GM21423 (cell line): ENCODE results near the gene WDR72.
"Not testable (repeated sequence)": the region's sequence is repeated elsewhere in the genome, so short reads cannot be mapped to it uniquely, and the experiment has no call there.

ENCODE experiments used
- ATAC-seq: cut with Tn5 transposase; IDR thresholded peaks from one replicate; pipeline ENCODE4 v1.9.1; 2021; ENCODE audit warnings: mild to moderate bottlenecking, moderate library complexity; ENCODE audit not compliant: unreplicated experiment

Gene WDR72

GRCh38 chr15:53540626-53541300, 218.7 kb downstream of the WDR72 start:
- ATAC-seq = not testable (repeated sequence)

DNA sequence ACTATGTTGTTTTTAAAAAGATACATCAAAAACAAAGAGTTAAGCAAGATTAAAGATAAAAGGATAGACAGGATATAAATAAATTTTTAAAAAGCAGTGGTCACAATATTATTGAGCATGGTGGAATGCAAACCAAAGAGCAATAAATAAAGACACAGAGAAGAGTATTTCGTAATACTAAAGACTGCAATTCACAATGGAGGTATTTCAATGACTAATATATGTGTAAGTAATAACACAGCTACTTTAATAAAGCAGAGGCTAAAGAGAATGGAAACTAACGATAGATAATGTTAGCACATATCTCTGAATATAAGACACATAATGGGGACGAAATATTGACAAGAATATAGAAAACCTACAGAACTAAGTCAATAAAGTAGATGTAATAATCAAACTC, 219.6 kb downstream of the WDR72 start:
- no peak for ATAC-seq

DNA sequence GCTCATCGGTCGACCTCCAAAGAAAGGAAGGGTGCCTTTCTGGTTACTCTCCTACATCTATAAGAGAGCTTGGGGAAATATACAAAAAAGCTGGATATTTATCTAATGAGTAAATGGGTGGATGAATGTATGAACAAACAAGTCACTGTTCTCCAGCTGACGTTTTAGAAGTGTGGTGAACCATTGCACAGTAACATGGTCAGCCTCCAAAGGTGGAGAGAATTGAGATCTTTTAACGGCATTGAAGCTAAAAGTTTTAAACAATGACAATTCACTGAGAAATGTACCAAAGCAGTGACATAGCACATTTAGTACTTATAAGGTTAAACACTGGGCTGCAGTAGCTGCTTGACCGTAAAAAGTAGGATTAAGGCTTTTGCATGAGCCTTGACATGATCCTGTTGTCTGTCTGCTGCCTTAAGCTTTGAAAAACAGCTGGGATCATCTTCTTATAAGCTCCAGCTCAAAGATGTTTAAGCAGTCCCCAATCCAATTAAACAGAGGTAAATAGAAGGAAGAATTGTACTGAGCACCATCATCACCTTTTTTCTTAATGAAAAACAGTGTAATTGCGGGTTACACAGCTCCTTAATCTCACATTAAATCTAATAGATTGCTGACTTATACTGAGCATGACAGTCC, 222.9 kb downstream of the WDR72 start:
- no peak for ATAC-seq

DNA sequence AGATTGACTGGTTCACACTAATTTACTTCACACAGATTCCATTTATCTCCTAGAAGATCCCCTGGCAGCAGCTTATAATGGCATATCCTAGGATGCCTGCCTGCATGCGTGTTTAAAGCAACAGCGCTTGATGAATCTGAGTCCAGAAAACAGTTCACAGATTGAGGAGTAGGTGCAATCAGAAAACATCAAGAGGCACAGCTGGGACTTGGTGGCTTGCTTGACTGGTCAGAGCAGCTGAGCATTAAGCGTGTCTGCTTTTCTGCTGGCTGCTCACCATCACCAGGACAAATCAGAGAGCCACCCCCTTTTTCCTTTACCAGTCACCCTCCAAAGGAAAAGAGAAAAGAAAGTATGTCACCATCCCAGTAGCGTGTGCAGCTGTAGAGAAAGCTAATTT, 223.6 kb downstream of the WDR72 start:
- no peak for ATAC-seq

DNA sequence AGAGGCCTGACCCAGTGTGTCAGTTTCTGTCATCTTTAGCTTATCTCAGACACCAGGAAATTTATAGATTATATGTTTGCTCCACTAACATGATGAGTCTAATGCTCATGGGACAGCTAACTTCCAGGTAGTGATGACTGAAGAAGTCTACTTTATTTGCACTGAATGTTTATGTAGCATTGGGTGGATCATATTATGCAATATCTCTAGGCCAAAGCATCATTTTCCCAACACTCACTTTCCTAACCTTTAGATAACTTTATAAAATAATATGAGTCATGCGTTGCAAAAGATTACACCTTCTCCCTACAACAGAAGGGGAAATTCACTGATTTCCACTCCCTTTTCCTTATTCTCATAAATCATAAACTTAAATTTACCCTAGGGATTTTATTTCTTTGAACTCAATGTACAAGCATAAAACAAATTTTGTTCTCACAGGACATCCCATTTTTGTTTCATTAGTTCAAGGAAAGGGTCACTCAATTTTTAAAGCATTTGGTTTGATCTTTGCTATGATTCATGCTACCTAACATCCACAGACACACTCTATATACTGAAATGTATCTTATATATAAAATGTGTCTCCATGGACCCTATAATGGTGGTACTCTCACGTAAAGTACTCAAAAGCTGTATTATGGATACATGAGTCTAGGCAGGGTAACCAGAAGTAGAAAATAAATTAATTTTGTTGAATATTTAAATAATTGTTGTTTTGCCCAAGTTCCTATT, 225.2 kb downstream of the WDR72 start:
- no peak for ATAC-seq

DNA sequence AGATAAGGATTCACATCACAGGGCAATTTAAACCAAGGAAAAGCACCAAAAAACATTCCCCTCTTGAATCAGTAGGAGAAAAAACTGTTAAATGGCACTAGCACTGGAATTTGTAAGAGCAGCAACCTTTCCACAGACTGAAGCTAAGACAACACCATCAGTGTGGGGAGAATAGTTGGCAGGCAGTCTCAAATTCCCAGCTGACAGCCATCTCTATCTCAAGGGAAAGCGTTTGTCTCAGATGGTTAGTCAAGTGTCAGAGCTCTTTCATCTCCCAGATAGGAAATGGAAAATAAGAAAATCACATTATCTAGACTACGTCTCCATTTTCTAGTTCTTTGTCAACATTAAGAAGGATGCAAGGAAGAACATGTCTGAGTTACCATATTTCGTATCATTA, 228.7 kb downstream of the WDR72 start:
- ATAC-seq = no peak

- ATAC-seq = no peak
Measured at GRCh38 chr15:53527996-53528395, 231.5 kb downstream of the WDR72 start.

DNA sequence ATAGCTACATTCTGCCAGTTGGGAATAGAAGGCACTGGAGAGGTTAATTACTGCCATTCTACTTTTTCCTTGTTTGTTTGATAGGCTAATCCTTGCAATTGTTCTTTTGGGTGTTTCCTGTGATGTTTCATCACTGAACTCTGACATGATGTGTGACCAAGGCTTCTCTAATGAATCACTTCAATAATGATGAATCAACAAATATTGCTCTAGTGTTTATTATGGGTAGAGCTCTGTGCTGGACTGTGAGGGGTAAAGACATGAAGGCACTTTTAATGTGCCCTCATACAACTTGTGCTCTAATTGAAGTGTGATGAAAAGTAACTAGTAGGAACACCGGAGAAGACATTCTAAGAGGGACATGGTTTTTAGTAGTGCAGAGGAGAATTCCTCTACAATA, 233.6 kb downstream of the WDR72 start:
- no peak for ATAC-seq

DNA sequence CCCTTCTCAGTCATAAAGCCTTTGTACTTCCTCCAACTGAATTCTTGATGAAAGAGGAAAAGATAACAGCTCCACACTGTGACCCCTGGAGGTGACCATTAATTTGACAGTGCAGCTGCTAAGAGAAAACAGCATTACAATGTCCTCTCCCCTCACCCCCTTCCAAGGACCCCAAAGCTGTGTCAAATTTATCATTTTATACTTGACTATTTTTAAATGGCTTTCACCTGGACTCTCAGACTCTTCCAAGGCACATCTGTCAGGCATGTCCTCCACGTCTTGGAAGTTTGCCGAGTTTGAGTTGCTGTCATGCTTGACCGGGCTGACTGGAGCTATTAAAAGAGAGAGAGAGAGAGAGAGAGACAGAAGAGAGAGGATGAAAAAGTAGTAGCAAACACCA, 236.5 kb downstream of the WDR72 start:
- ATAC-seq = no peak

DNA sequence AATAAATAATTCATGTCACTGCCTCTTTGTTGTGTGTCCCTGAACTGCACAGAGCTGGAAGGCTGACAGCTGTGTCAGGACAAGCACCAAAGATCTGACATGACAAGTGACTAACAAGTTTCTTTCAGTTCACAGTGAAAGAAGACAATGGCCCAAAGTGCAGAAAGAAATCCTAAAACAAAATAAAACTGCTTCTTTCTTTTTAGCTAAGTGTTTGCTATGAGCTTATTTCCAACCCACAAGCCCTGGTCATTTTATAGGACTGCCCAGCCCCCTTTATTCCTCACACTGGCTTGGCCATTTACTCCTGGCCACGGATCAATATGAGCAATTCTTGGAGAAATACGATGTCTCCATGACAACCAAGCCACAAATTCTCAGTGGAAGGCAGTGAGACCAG, 238.5 kb downstream of the WDR72 start:
- no peak for ATAC-seq

- ATAC-seq = no peak
Measured at GRCh38 chr15:53513431-53513830, 246.0 kb downstream of the WDR72 start.

GRCh38 chr15:53512029-53512428, 247.4 kb downstream of the WDR72 start:
- ATAC-seq = no peak

GRCh38 chr15:53511175-53511574, 248.3 kb downstream of the WDR72 start:
- ATAC-seq = no peak

GRCh38 chr15:53506370-53506769, 253.1 kb downstream of the WDR72 start:
- ATAC-seq = no peak

DNA sequence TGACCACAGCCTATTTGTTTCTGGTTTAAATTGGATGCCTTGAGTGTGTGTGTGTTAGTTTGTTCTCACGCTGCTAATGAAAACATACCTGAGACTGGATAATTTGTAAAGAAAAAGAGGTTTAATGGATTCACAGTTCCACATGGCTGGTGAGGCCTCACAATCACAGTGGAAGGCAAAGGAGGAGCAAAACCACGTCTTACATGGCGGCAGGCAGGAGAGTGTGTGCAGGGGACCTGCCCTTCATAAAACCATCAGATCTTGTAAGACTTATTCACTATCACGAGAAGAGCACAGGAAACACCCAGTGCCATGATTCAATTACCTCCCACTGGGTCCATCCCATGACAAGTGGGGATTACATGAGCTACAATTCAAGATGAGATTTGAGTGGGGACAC, 260.5 kb downstream of the WDR72 start:
- ATAC-seq = no peak

GRCh38 chr15:53490341-53490740, 269.1 kb downstream of the WDR72 start:
- no peak for ATAC-seq

GRCh38 chr15:53482055-53482454, 277.4 kb downstream of the WDR72 start:
- no peak for ATAC-seq

DNA sequence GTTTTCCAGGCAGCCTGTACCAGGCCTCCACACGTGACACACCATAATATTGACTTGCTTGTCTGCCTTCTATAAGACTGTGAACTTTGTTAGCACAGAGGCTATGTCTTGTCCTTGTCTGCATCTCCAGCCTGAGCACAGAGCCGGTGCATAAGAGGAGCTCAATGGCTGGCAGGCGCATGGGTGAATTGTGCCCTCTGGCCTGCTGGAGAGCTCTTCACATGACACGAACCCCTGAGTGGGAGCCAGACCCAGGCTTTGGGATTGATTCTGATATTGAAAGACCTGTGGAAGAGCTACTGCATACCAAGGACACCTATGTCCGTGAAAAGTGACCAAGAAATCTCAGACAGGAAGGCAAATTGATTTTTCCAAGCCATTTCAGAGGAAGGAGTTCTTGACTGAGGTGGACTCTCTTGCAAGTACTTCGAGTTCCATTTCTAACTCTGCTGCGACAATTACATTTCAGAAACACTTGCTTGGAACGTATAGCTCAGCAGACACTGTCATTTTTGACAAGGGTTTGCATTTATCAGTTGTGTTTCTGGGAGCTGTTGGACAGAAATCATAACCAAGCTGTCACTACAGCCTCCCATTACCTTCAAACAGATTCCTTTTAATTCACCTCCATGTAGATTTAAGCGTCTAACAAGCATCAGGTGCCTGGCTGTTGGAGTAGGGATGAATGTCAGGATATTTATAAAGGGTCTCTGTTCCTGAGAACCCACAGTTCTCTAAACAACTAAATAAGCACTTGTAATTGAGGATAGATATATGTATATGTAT, 281.3 kb downstream of the WDR72 start:
- ATAC-seq = no peak

DNA sequence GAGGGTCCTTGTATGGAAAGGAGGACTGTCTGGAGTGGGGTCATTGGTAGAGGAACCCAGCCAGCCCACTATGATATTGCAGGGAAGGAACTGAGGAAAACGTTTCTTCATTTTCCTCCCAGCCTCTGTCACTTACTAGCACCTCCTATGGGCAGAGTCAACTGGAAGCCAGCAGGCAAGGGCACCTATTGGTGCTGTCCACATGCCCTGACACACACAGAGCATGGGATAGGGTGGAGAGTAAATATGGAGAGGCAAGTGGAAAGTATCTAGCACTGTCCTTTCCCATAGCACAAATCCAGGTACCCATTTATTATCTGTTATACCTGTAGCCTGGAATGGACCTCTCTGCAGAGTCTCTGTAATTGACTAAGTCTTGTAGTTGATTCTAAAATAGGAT, 285.6 kb downstream of the WDR72 start:
- no peak for ATAC-seq

DNA sequence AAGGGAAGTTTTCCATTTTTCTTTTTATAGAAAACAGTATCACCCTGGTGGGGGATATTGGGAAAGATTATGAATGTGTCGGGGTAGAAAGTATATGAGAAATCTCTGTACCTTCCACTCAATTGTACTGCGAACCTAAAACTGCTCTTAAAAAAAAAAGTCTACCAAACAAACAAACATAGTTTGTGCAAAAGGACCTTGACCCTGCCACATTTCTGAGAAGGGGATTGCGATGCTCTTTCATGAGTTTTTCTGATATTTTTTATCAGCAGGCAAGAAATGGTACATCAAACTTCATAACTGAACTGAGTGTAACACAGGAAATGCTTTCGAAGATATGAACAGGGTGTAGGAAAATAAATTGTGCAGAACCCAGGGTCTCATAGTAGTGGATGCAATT, 286.0 kb downstream of the WDR72 start:
- ATAC-seq = no peak

DNA sequence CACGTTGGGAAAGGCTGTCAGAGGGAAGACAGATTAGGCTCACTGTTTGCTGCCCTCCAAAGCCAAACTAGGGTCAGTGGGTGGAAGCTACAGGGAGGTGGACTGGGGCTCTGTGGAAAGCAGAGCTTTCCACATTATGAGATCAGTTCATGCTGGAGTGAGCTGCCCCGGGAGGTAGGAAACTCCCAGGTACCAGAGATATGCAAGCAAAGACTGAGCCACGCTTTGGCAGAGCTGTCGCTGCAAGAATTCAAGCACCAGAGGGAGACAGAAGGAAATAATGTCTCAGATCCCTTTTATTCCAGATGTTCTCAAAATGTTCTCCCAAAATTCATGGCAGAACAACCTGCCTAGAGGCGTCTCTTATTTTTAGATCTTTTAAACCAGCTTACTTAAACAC, 286.6 kb downstream of the WDR72 start:
- no peak for ATAC-seq
